ENCODE measurements around the gene GPRC5D.
A peak's percentile ranks its signal among the peaks of the same experiment; 100 is the strongest.

The GPRC5D gene

GRCh38 chr12:12952036-12952435 lies at the start of gene GPRC5D:
TSS of gene GPRC5D (minus strand) at chr12:12952170. CDS start at chr12:12950384, 1,786 bp downstream.
- DNase-seq (ENCODE audit: low read depth in 1 of 2, low spot score in 1 of 2), result no peak

GRCh38 chr12:13001775-13002040 lies 49.7 kb upstream of the GPRC5D start:
- no peak for DNase-seq (ENCODE audit: low read depth in 1 of 2, low spot score in 1 of 2)

GRCh38 chr12:13000925-13001774 lies 49.2 kb upstream of the GPRC5D start:
- DNase-seq (ENCODE audit: low read depth in 1 of 2, low spot score in 1 of 2), result peak; percentile 8 to 17

DNA sequence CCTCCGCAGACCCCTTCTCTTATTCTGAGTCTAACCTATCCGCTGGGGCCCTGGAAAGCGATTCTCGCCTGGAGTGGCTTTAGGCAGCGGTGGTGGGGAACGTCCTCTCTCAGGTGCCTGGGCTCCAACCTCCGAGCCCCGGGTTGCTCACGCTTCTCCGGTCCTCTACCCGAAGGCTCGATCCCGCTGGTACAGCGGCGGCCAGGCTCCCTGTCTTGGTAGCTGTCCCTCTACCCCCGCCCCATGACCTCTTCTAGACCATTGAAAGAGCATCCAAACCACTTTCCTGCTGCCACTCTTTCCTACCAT lies 48.6 kb upstream of the GPRC5D start:
- no peak for DNase-seq (ENCODE audit: low read depth in 1 of 2, low spot score in 1 of 2)

GRCh38 chr12:12999959-13000615 lies 48.1 kb upstream of the GPRC5D start, which contains the start of gene HEBP1:
TSS of gene HEBP1 (minus strand) at chr12:13000265. CDS start at chr12:13000114, 151 bp downstream.
- peak; percentile 95 to 98 for DNase-seq (ENCODE audit: low read depth in 1 of 2, low spot score in 1 of 2)

DNA sequence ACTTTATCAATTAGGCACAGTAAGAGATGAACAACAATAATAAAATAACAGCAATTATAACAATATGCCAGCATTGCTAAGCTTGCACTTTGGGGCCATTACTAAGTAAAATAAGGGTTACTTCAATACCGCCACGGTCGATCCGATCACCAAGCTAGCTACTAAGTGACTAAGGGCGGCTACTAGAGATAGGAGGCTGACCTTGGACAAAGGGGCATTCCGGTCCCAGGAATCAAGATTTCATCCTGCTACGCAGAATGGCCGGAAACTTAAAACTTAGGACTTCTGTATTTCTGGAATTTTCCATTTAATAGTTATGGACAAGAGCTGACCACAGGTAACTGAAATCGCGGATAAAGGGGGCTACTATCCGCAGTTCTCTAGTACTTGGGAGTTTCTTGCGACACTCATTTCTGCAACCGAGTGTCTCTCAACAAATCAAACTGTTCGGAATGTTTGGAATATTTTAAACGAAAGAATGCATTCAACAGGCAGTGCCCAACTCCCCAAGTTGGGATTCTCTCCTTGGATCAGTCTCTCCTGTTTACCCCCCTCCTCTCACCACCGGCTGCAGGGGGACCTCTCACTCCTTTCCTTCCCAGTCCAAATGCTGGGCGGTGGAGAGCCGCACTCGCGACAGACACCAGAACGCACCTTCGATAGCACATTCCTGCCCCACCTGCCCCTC lies 47.4 kb upstream of the GPRC5D start:
- no peak for DNase-seq (ENCODE audit: low read depth in 1 of 2, low spot score in 1 of 2)

DNA sequence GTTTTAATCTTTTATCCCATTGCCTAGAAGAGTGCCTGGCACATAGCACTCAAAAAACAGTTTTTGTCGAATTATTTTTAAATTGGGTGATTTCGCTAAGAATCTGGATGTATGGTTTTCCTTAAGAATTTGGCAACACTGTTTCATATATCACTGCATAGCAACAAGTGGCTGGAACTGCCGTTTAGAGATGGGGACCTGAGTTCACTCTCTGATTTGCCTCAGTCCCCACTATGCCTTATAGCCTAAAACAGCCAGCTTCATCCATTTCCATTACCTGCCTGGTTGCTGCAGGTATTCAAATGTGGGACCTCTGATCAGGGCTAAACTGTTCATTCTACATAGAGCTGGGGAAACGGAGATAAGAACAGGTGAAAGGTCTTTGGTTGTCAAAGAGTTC lies 46.3 kb upstream of the GPRC5D start:
- DNase-seq (ENCODE audit: low read depth in 1 of 2, low spot score in 1 of 2), result no peak

DNA sequence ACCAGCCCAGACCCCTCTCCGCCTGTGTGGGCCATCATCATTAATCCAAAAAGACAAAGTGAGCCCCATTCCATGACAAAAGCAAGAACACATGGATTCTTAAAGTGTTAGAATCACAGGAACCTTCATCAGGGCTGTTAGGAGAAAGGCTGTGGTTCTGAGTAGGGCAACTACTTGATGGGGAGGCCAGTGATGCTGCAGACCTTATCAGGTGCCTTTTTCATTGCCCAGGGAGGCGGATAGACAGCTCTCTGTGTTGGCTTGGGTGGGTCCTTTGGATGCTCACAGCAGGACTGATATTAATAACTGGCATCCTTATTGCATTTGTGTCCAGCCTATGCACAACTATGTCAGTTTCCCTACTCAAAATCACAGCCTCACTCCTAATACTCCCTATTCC lies 45.8 kb upstream of the GPRC5D start:
- no peak for DNase-seq (ENCODE audit: low read depth in 1 of 2, low spot score in 1 of 2)

DNA sequence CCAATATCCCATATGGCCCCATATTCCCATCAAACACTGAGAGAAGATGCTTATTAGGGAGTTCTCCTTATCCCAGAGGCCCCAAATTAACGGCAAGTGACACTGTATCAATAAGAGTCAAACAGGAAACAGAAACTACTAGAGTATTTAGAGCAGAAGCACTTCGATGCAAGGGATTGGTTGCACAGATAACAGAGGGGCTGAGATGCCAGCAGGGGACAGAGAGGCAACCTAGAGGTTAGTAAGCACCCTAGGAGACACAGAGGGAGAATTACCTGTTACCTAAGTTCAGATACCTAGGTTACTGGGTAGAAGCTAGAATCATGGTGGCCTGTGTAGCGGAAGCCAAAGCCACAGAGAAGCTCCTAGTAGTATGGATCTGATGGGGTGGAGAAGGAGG lies 45.2 kb upstream of the GPRC5D start:
- no peak for DNase-seq (ENCODE audit: low read depth in 1 of 2, low spot score in 1 of 2)

- DNase-seq (ENCODE audit: low read depth in 1 of 2, low spot score in 1 of 2), result no peak
Observed at GRCh38 chr12:12996209-12996608, 44.2 kb upstream of the GPRC5D start.

GRCh38 chr12:12995088-12995487 lies 43.1 kb upstream of the GPRC5D start:
- no peak for DNase-seq (ENCODE audit: low read depth in 1 of 2, low spot score in 1 of 2)

DNA sequence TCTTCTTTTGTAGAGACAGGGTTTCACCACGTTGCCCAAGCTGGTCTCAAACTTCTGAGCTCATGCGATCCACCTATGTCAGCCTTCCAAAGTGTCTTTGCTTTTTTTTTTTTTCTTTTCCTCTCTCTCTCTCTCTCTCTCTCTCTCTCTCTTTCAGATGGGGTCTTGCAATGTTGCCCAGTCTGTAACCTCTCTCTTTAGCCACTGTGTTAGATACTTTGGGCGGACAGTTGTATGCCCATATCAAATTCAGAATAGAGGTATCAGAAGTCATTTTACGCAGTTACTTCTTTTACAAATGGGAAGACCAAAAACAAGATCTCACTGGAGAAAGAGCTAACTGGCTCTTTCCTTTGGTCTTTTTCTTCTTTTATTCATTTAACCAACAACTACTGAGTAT lies 41.4 kb upstream of the GPRC5D start:
- DNase-seq (ENCODE audit: low read depth in 1 of 2, low spot score in 1 of 2), result no peak

DNA sequence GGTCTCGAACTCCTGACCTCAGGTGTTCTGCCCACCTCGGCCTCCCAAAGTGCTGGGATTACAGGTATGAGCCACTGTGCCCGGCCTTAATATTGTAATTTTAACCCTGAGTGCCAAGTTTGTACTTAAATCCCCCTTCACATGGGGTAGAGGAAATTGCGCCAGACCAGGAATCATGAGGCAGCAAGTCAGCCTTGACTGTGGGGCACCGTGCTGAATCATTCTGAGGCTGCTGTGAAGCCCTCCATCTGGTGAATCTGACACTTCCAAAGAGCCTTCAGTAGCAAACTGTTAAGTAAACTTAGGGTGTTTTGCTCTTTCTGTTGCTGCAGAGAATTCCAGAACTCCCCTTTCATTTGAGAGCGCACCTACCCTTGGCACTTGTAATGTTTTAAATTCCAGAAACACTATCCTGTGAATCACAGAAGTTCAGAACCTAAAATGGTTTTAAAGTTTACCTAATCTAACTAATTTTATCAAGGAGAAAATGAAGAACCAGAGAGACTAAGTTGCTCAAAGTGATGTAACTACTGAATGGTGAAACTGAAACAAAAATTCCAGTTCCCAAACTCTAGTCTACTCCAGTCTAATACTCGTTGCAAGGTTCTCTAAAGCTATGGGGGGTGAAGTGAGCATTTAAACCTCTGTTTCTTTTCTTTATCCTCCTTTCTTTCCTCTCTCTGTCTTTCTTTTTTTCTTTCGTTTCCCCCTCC lies 40.6 kb upstream of the GPRC5D start:
- no peak for DNase-seq (ENCODE audit: low read depth in 1 of 2, low spot score in 1 of 2)

- no peak for DNase-seq (ENCODE audit: low read depth in 1 of 2, low spot score in 1 of 2)
Observed at GRCh38 chr12:12990700-12991468, 38.9 kb upstream of the GPRC5D start.

- DNase-seq (ENCODE audit: low read depth in 1 of 2, low spot score in 1 of 2), result no peak
Observed at GRCh38 chr12:12987421-12987820, 35.5 kb upstream of the GPRC5D start.

DNA sequence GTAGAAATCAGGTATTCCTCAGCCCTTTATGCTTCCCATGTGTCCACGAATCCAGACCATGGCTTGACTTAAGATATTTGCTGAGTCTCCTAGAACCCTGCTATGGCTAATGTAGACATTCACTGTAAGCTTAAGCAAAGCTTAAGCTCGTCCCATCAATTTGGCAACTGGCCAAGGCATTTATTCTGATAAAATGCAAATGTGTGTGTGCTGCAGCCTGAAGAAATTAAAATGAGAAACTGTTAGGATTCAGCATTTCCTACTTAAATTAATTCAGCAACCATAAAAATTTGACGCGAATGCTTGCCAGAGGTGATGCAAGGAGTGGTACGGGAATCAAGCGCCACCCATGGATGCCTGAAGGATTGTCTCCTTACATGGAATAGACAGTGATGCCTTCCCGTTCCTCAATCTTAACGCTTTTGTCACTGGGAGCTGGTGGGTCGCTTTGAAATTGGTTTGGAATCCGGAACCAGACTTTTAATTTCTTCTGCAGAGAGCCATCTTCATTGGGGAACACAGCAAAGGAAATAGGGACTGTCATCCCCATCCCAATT lies 34.9 kb upstream of the GPRC5D start:
- no peak for DNase-seq (ENCODE audit: low read depth in 1 of 2, low spot score in 1 of 2)

GRCh38 chr12:12985817-12986408 lies 33.9 kb upstream of the GPRC5D start:
- DNase-seq (ENCODE audit: low read depth in 1 of 2, low spot score in 1 of 2), result no peak

DNA sequence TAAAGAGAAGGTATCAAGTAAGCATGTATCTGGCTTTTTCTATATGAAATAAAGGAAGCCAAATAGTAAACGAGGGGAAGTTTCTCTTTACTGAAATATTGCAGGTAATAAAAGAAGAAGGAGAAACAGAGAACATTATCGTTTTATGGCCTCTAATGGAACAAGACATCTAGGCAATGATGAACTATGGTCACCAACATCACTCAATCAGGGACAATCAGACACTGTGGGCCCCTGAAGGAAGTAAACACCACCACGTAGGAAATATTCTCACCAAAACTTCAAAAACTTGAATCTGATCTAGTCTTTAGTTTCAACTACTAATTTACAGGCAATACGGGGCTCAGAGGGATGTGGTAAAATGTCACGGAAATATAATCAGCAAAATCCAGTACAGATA lies 32.2 kb upstream of the GPRC5D start:
- DNase-seq (ENCODE audit: low read depth in 1 of 2, low spot score in 1 of 2), result no peak

DNA sequence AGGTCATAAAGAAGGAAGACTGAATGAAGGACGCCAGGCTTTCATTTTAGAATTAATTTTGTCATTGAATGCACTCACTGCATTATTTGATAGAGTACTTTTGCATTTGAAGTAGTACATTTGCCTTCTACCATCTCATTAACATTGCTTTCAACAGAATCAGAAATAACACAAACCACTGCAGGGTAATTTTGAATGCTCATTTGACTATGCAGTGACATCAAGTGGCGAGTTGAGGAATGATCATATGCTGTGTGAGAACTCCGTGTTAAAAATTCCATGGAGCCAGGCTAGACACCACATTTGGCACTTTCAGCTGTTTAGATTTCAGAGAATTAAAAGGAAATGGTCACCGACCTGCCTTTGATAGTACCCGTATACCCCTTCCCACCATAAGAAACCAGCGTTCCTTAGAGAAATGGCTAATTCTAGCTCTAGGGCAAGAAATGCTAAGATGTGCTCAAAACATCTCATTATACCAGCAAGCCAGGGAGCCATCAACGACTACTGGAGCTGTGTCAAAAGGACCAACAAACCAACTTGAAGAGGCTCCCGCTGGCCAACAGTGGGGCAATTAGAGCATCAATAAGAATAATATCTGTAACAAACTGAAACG lies 31.6 kb upstream of the GPRC5D start:
- DNase-seq (ENCODE audit: low read depth in 1 of 2, low spot score in 1 of 2), result no peak

GRCh38 chr12:12982331-12982730 lies 30.4 kb upstream of the GPRC5D start:
- DNase-seq (ENCODE audit: low read depth in 1 of 2, low spot score in 1 of 2), result no peak

Data from stimulated activated CD4-positive, alpha-beta T cell treated with anti-CD3 and anti-CD28 coated beads, Interleukin-15, amount 100 ng/mL, for 1 hour (primary cell).